GM12801 (cell line): ENCODE data around the gene PNCK.

ENCODE experiments used
- CTCF ChIP-seq: IDR thresholded peaks from one replicate; pipeline ENCODE4 v1.5.1; 2011; ENCODE audit warnings: control low read depth; ENCODE audit not compliant: insufficient read length; ENCODE audit errors: extremely low read depth

The PNCK gene

GRCh38 chrX:153673428-153674218 lies at the start of gene PNCK:
PNCK (minus strand) TSS chrX:153673813; CDS start chrX:153673076, 737 bp downstream.
- TF ChIP-seq CTCF = no peak

- TF ChIP-seq CTCF = no peak
These were observed 49.2 kb upstream of the PNCK start for GRCh38 chrX:153722704-153723350.

- TF ChIP-seq CTCF = no peak
These were observed 46.1 kb upstream of the PNCK start for GRCh38 chrX:153719701-153720100.

GRCh38 chrX:153719238-153719637 lies 45.6 kb upstream of the PNCK start:
- TF ChIP-seq CTCF = no peak

GRCh38 chrX:153717445-153717844 lies 43.8 kb upstream of the PNCK start:
- TF ChIP-seq CTCF = no peak

GRCh38 chrX:153714256-153714655 lies 40.6 kb upstream of the PNCK start:
- TF ChIP-seq CTCF = no peak

- no peak for TF ChIP-seq CTCF
These were observed 36.4 kb upstream of the PNCK start for GRCh38 chrX:153709726-153710674.
